GM18858 (cell line): ENCODE results near the gene ARRB2.
"Not testable (repeated sequence)": the region's sequence is repeated elsewhere in the genome, so short reads cannot be mapped to it uniquely, and the experiment has no call there.

Source experiments
- ATAC-seq: cut with Tn5 transposase; IDR thresholded peaks from one replicate; pipeline ENCODE4 v1.9.1; 2021; ENCODE audit not compliant: unreplicated experiment

Gene ARRB2

GRCh38 chr17:4699401-4700056, 10.9 kb upstream of the ARRB2 start:
- not testable (repeated sequence) for ATAC-seq

GRCh38 chr17:4701116-4701515, 9.3 kb upstream of the ARRB2 start:
- no peak for ATAC-seq

GRCh38 chr17:4703330-4703691, 7.1 kb upstream of the ARRB2 start:
- no peak for ATAC-seq

- not testable (repeated sequence) for ATAC-seq
These were observed 5.9 kb upstream of the ARRB2 start for GRCh38 chr17:4704574-4704907.

- ATAC-seq = no peak
These were observed 5.4 kb upstream of the ARRB2 start for GRCh38 chr17:4704991-4705390.

- no peak for ATAC-seq
These were observed 4.3 kb upstream of the ARRB2 start for GRCh38 chr17:4706121-4706520.

GRCh38 chr17:4708436-4708835, 2.0 kb upstream of the ARRB2 start:
- ATAC-seq = no peak

- ATAC-seq = no peak
These were observed 532 bp downstream of the ARRB2 start for GRCh38 chr17:4710693-4711634.

GRCh38 chr17:4711661-4712181, 1.3 kb downstream of the ARRB2 start:
- no peak for ATAC-seq

GRCh38 chr17:4712526-4712925, 2.1 kb downstream of the ARRB2 start:
- no peak for ATAC-seq

GRCh38 chr17:4714340-4715062, 4.1 kb downstream of the ARRB2 start:
- ATAC-seq = not testable (repeated sequence)

GRCh38 chr17:4715063-4715744, 4.8 kb downstream of the ARRB2 start:
- ATAC-seq = no peak

- no peak for ATAC-seq
These were observed 5.6 kb downstream of the ARRB2 start for GRCh38 chr17:4716081-4716480.

- no peak for ATAC-seq
These were observed 7.4 kb downstream of the ARRB2 start for GRCh38 chr17:4717791-4718190.

GRCh38 chr17:4718276-4718675, 7.8 kb downstream of the ARRB2 start:
- no peak for ATAC-seq

- no peak for ATAC-seq
These were observed 8.7 kb downstream of the ARRB2 start for GRCh38 chr17:4719146-4719545.

- no peak for ATAC-seq
These were observed 9.3 kb downstream of the ARRB2 start for GRCh38 chr17:4719684-4720221.

- no peak for ATAC-seq
These were observed 10.4 kb downstream of the ARRB2 start for GRCh38 chr17:4720787-4721186.

GRCh38 chr17:4721203-4722135, 11.0 kb downstream of the ARRB2 start:
- no peak for ATAC-seq
